A673 (cell line): Measurements from ENCODE around the gene PRDM12. TPM values are rescaled to one million over a fixed set of nuclear protein-coding genes. Genes with fewer than 3 reads are reported as not detected.
A peak's percentile ranks its signal among the peaks of the same experiment; 100 is the strongest.

Experiments
- BruUV-seq: library from RNA; stranded (reverse); fragments of 400-500 nt; replicated peaks from 2 replicates; lab custom pipeline; 2021; lab: Mats Ljungman, UMichigan
- CTCF ChIA-PET: fragments of 300-600 bp; sonication (Branson Sonifier 250); formaldehyde crosslinking; loops from one replicate; lab custom pipeline; 2022; ENCODE audit warnings: antibody characterized with exemption; lab: Charles Lee
- POLR2A ChIA-PET: fragments of 300-600 bp; sonication (Branson Sonifier 250); formaldehyde crosslinking; loops from one replicate; lab custom pipeline; 2022; ENCODE audit warnings: antibody characterized with exemption; ENCODE audit not compliant: low non-redundant PET; lab: Charles Lee
- DNase-seq: peaks from one replicate; pipeline ENCODE4 v3.0.0-alpha.2; 2015; ENCODE audit warnings: low spot score
- H3K27ac ChIP-seq: fragments of 200-600 bp; sonication (generic); 2 replicates; pipeline ENCODE4 v1.5.1; 2016; ENCODE audit warnings: mixed run types, low read depth, mild to moderate bottlenecking, mixed read lengths, antibody characterized with exemption, low read length; ENCODE audit not compliant: poor library complexity, severe bottlenecking
- H3K27me3 ChIP-seq: fragments of 200-600 bp; sonication (generic); replicated peaks from 2 replicates; pipeline ENCODE4 v1.6.1; 2017; ENCODE audit warnings: mixed run types, low read depth, mild to moderate bottlenecking, mixed read lengths, antibody characterized with exemption, low read length; ENCODE audit not compliant: insufficient read depth, poor library complexity
- H3K36me3 ChIP-seq: fragments of 200-600 bp; sonication (generic); 2 replicates; pipeline ENCODE4 v1.6.1; 2016; ENCODE audit warnings: mixed run types, mild to moderate bottlenecking, mixed read lengths, antibody characterized with exemption, low read length; ENCODE audit not compliant: insufficient read depth, poor library complexity, severe bottlenecking
- H3K4me1 ChIP-seq: fragments of 200-600 bp; sonication (generic); 2 replicates; pipeline ENCODE4 v1.6.1; 2017; ENCODE audit warnings: mixed run types, mild to moderate bottlenecking, mixed read lengths, antibody characterized with exemption, low read length; ENCODE audit not compliant: insufficient read depth, poor library complexity, severe bottlenecking
- H3K4me3 ChIP-seq: fragments of 200-600 bp; sonication (generic); 2 replicates; pipeline ENCODE4 v1.5.1; 2016; ENCODE audit warnings: low read depth, mixed run types, mild to moderate bottlenecking, mixed read lengths, low read length; ENCODE audit not compliant: poor library complexity, severe bottlenecking
- H3K9me3 ChIP-seq: fragments of 200-600 bp; sonication (generic); 2 replicates; pipeline ENCODE4 v1.6.1; 2016; ENCODE audit warnings: mixed run types, low read depth, mild to moderate bottlenecking, mixed read lengths, antibody characterized with exemption, low read length; ENCODE audit not compliant: poor library complexity, severe bottlenecking
- EZH2 ChIP-seq: fragments of 200-600 bp; sonication (generic); IDR thresholded peaks from 2 replicates; pipeline ENCODE4 v1.6.1; 2017; ENCODE audit warnings: borderline replicate concordance, low read depth, mild to moderate bottlenecking, mixed read lengths, antibody characterized with exemption, low read length; ENCODE audit not compliant: poor library complexity, severe bottlenecking
- intact Hi-C: fragments of 100-400 bp; cut with micrococcal nuclease; formaldehyde crosslinking; loops from one replicate; pipeline ENCODE4 v1.10.0; 2022; ENCODE audit not compliant: unreplicated experiment
- total RNA-seq: library from RNA; stranded (reverse); gene quantifications from 2 replicates; pipeline ENCODE4 v1.2.3, GENCODE V29; 2021
- TF ChIP-seq, protein P1 (sequence below): fragments of 300-800, 200-600 bp; sonication (generic); conservative IDR thresholded peaks from 2 replicates; pipeline ENCODE4 v1.5.1; 2017; ENCODE audit warnings: low read depth, mild to moderate bottlenecking, antibody characterized with exemption, low read length, moderate library complexity, mixed read lengths

The PRDM12 gene
- total RNA-seq, 1 experiment from 2014 or later = not detected

DNA sequence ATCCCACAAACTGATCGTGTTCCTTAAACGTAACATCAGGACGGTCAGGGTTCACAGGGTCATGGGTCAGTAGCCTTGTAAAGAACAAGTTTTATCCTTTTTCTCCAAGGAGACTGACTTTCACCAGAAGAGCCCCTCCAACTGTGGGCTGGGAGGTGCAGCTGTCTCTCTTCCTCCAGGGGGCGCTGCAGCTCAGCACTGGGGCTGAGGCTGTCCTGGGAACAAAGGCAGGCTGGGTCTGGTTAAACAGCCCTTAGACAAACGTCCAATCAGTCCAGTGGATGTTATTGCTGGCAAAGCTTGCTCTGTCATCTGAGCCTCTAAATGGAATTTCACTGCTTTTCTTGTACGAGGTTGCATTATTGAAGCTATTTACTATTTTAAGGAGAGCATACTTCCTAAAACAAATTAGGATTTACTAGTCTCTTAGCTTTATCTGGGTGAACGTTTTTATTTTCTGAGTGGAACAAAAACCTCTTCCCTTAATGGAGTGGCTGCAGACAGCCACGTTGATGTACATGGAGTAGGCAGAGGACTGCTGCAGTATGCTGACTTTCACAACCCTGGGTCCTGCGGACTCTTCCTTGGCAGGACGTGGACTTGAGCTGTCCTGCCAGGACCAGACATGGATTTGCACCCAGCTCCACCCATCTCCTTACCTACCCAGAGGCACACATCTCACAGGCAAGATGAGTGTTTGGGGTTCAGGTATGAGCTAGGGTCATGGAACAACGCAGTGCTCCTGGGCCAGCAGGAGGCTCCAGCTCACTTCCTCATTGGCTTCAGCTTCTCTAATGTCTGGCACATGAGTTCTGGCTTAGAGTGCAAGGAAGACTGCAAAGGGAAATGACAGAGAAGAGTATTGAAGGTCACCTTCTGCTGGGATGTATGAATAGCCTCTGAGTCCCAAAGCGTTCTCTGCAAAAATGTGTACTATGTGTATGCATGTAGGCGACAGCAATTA lies 36.9 kb downstream of the PRDM12 start:
- peak; percentile 85 for DNase-seq
- ChIA-PET CTCF (interaction anchor here (0.6 to 1.5 kb wide), 8 partner anchors 9 to 345 kb away, joined by 3 to 9 read pairs (median 3); no protein-coding TSS in a partner anchor), POLR2A (interaction anchor here (0.6 kb wide), 1 partner anchor 41 kb away, joined by 3 read pairs; no protein-coding TSS in a partner anchor)
- intact Hi-C loops = no loop called here
- no TSS peak for BruUV-seq
- no peaks in the 10 kb centered on the region for H3K27me3 ChIP-seq
- H3K9me3 ChIP-seq = no peaks in the 10 kb centered on the region
- peaks cover 80% of the 10 kb centered on the region for H3K36me3 ChIP-seq
- H3K27ac ChIP-seq = no peak overlapping the region
- no peak overlapping the region for H3K4me3 ChIP-seq
- no peaks in the 10 kb centered on the region for H3K4me1 ChIP-seq
- TF ChIP-seq EZH2 = no peak
- TF ChIP-seq, protein P1, sequence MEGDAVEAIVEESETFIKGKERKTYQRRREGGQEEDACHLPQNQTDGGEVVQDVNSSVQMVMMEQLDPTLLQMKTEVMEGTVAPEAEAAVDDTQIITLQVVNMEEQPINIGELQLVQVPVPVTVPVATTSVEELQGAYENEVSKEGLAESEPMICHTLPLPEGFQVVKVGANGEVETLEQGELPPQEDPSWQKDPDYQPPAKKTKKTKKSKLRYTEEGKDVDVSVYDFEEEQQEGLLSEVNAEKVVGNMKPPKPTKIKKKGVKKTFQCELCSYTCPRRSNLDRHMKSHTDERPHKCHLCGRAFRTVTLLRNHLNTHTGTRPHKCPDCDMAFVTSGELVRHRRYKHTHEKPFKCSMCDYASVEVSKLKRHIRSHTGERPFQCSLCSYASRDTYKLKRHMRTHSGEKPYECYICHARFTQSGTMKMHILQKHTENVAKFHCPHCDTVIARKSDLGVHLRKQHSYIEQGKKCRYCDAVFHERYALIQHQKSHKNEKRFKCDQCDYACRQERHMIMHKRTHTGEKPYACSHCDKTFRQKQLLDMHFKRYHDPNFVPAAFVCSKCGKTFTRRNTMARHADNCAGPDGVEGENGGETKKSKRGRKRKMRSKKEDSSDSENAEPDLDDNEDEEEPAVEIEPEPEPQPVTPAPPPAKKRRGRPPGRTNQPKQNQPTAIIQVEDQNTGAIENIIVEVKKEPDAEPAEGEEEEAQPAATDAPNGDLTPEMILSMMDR = peak; percentile 99

DNA sequence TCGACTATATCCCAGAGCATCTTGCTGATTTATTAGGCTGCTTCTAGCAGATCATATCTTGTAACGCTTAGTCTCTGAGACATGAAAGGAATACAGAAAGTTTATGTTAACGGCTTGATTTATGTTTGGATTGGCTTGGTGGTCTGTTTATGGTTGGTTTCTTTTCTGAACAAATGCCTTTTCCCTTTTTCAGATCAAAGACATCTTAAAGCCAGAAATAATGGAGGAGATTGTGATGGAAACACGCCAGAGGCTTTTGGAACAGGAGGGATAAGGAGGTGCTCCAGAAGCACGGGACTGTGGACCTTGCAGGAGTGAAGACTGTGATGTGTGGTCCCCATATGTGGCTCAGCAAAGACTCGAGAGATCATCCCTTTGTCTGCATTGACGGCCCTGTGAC lies 39.1 kb downstream of the PRDM12 start:
- intact Hi-C loops = no loop called here

DNA sequence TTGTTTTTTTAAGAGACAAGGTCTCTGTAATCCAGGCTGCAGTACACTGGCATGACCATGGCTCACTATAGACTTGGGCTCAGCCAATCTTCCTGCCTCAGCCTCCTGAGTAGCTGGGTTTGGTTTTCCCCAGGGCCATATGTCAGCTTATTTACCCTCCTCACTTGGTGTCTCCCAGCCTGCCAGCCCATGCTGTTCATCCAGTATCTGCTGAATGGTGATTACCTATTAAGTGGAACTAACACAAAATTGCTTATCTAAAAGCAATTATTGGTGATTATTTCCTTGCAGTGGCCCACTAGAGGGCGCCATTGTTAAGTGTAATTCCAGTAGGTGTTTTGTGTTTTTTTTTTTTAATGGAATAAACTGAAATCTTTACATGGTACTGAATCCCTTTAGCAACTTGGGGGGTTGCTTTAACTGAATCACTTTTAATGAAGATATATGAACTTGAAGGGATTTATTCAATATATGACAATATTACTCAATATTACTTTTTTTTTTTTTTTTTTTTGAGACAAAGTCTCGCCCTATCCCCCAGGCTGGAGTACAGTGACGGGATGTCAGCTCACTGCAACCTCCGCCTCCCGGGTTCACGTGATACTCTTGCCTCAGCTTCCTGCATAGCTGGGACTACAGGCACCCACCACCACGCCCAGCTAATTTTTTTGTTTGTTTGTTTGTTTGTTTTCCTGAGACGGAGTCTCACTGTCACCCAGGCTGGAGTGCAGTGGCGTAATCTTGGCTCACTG lies 43.0 kb downstream of the PRDM12 start:
- no TSS peak for BruUV-seq
- Histone ChIP-seq H3K4me3 (no peak overlapping the region), H3K27ac (no peak overlapping the region), H3K27me3 (no peaks in the 10 kb centered on the region), H3K4me1 (no peaks in the 10 kb centered on the region), H3K9me3 (no peaks in the 10 kb centered on the region), H3K36me3 (peaks cover 28% of the 10 kb centered on the region)
- peak; percentile 68 for DNase-seq
- intact Hi-C loops = loop anchor here (2.0 to 5.0 kb wide), 4 partner anchors 155 to 340 kb away; no protein-coding TSS in a partner anchor
- no peak for TF ChIP-seq EZH2
- TF ChIP-seq, protein P1 = peak; percentile 92
- ChIA-PET POLR2A (interaction anchor here (0.7 kb wide), 1 partner anchor 13 kb away, joined by 5 read pairs; no protein-coding TSS in a partner anchor), CTCF (interaction anchor here (0.6 to 1.0 kb wide), 5 partner anchors 14 to 375 kb away, joined by 3 to 7 read pairs (median 6); partner anchors contain the start of gene EXOSC2)

More for the DNA sequence above, 39.1 kb downstream of the PRDM12 start:
- peaks cover 61% of the 10 kb centered on the region for H3K36me3 ChIP-seq
- no peak for TF ChIP-seq EZH2
- TF ChIP-seq, protein P1 = no peak
- POLR2A ChIA-PET = no interaction called here
- H3K4me1 ChIP-seq = no peaks in the 10 kb centered on the region
- no peaks in the 10 kb centered on the region for H3K9me3 ChIP-seq
- DNase-seq = no peak
- H3K27ac ChIP-seq = no peak overlapping the region
- no peak overlapping the region for H3K4me3 ChIP-seq
- CTCF ChIA-PET = no interaction called here
- H3K27me3 ChIP-seq = no peaks in the 10 kb centered on the region
- BruUV-seq = no TSS peak
